ENCODE measurements around the gene CNOT6L. TPM values are rescaled to one million over a fixed set of nuclear protein-coding genes. Genes with fewer than 3 reads are reported as not detected.
"Not testable (repeated sequence)": the region's sequence is repeated elsewhere in the genome, so short reads cannot be mapped to it uniquely, and the experiment has no call there.

CNOT6L gene
- total RNA-seq, 2 donors from 2014 or later = 24.1 to 26.0 TPM

- intact Hi-C loops (cut with DNase I) = no loop called here
- ATAC-seq (no peak), DNase-seq (no peak)
Measured at GRCh38 chr4:77790146-77790545, 29.0 kb downstream of the CNOT6L start.

- DNase-seq = no peak
- intact Hi-C loops (cut with DNase I) = no loop called here
- ATAC-seq = no peak
Measured at GRCh38 chr4:77788990-77789389, 30.2 kb downstream of the CNOT6L start.

GRCh38 chr4:77787969-77788368 lies 31.2 kb downstream of the CNOT6L start:
- ATAC-seq (no peak), DNase-seq (no peak)
- intact Hi-C loops (cut with DNase I) = no loop called here

- DNase-seq = no peak
- intact Hi-C loops (cut with DNase I) = no loop called here
- no peak for ATAC-seq
Measured at GRCh38 chr4:77785669-77786068, 33.5 kb downstream of the CNOT6L start.

- ATAC-seq = no peak
- intact Hi-C loops (cut with DNase I) = no loop called here
- no peak for DNase-seq
Measured at GRCh38 chr4:77783895-77784294, 35.3 kb downstream of the CNOT6L start.

- no peak for DNase-seq
- no peak for ATAC-seq
- intact Hi-C loops (cut with DNase I) = no loop called here
Measured at GRCh38 chr4:77782102-77782835, 36.9 kb downstream of the CNOT6L start.

GRCh38 chr4:77780762-77781161 lies 38.4 kb downstream of the CNOT6L start:
- intact Hi-C loops (cut with DNase I); DNase-seq; ATAC-seq: not testable (repeated sequence)

- intact Hi-C loops (cut with DNase I) = no loop called here
- DNase-seq (no peak), ATAC-seq (no peak)
Measured at GRCh38 chr4:77777135-77777807, 41.9 kb downstream of the CNOT6L start.

- ATAC-seq = no peak
- intact Hi-C loops (cut with DNase I) = no loop called here
- no peak for DNase-seq
Measured at GRCh38 chr4:77776182-77777134, 42.7 kb downstream of the CNOT6L start.

GRCh38 chr4:77773101-77773500 lies 46.1 kb downstream of the CNOT6L start:
- intact Hi-C loops (cut with DNase I) = no loop called here
- ATAC-seq = no peak
- DNase-seq = no peak

GRCh38 chr4:77771566-77771965 lies 47.6 kb downstream of the CNOT6L start:
- no peak for ATAC-seq
- intact Hi-C loops (cut with DNase I) = no loop called here
- DNase-seq = no peak

- ATAC-seq (no peak), DNase-seq (no peak)
- intact Hi-C loops (cut with DNase I) = no loop called here
Measured at GRCh38 chr4:77765720-77766119, 53.4 kb downstream of the CNOT6L start.

GRCh38 chr4:77762531-77762930 lies 56.6 kb downstream of the CNOT6L start:
- DNase-seq = no peak
- ATAC-seq = no peak
- intact Hi-C loops (cut with DNase I) = no loop called here

- ATAC-seq (no peak), DNase-seq (no peak)
- intact Hi-C loops (cut with DNase I) = no loop called here
Measured at GRCh38 chr4:77761595-77761994, 57.6 kb downstream of the CNOT6L start.

GRCh38 chr4:77758804-77759203 lies 60.4 kb downstream of the CNOT6L start:
- DNase-seq = no peak
- intact Hi-C loops (cut with DNase I) = no loop called here
- no peak for ATAC-seq

- intact Hi-C loops (cut with DNase I) = no loop called here
- ATAC-seq = no peak
- DNase-seq = no peak
Measured at GRCh38 chr4:77751764-77752163, 67.4 kb downstream of the CNOT6L start.

GRCh38 chr4:77745792-77746191 lies 73.4 kb downstream of the CNOT6L start:
- ATAC-seq (no peak), DNase-seq (no peak)
- intact Hi-C loops (cut with DNase I) = no loop called here

GRCh38 chr4:77742054-77742453 lies 77.1 kb downstream of the CNOT6L start:
- intact Hi-C loops (cut with DNase I) = no loop called here
- ATAC-seq = peak in 1 of 2 donors; percentile 31
- no peak for DNase-seq

GRCh38 chr4:77740480-77740879 lies 78.7 kb downstream of the CNOT6L start:
- no peak for ATAC-seq
- intact Hi-C loops (cut with DNase I) = no loop called here

GRCh38 chr4:77734928-77735327 lies 84.2 kb downstream of the CNOT6L start:
- intact Hi-C loops (cut with DNase I) = no loop called here
- DNase-seq (no peak), ATAC-seq (peak in 1 of 2 donors; percentile 17)

More at GRCh38 chr4:77740480-77740879, 78.7 kb downstream of the CNOT6L start:
- DNase-seq = no peak
